GM19328 (cell line): Measurements from ENCODE around the gene SYT13.

Experiments
- ATAC-seq: cut with Tn5 transposase; IDR thresholded peaks from one replicate; pipeline ENCODE4 v1.9.1; 2021; ENCODE audit warnings: mild to moderate bottlenecking, moderate library complexity; ENCODE audit not compliant: unreplicated experiment

Gene SYT13

GRCh38 chr11:45225277-45225676 is 60.9 kb downstream of the SYT13 start:
- no peak for ATAC-seq

GRCh38 chr11:45224766-45225165 is 61.4 kb downstream of the SYT13 start:
- ATAC-seq, result no peak

- ATAC-seq, result no peak
Observed at GRCh38 chr11:45223496-45223895, 62.6 kb downstream of the SYT13 start.

GRCh38 chr11:45219411-45219810 is 66.7 kb downstream of the SYT13 start:
- ATAC-seq, result no peak

- ATAC-seq, result no peak
Observed at GRCh38 chr11:45218705-45219104, 67.4 kb downstream of the SYT13 start.

GRCh38 chr11:45217991-45218390 is 68.2 kb downstream of the SYT13 start:
- ATAC-seq, result no peak

- no peak for ATAC-seq
Observed at GRCh38 chr11:45216901-45217300, 69.2 kb downstream of the SYT13 start.

GRCh38 chr11:45216031-45216430 is 70.1 kb downstream of the SYT13 start:
- ATAC-seq, result no peak

- no peak for ATAC-seq
Observed at GRCh38 chr11:45215098-45215865, 70.9 kb downstream of the SYT13 start.

- no peak for ATAC-seq
Observed at GRCh38 chr11:45213717-45214116, 72.4 kb downstream of the SYT13 start.

- no peak for ATAC-seq
Observed at GRCh38 chr11:45213316-45213665, 72.8 kb downstream of the SYT13 start.

- no peak for ATAC-seq
Observed at GRCh38 chr11:45212566-45213315, 73.4 kb downstream of the SYT13 start.

- no peak for ATAC-seq
Observed at GRCh38 chr11:45211732-45212131, 74.4 kb downstream of the SYT13 start.

GRCh38 chr11:45210846-45211245 is 75.3 kb downstream of the SYT13 start:
- ATAC-seq, result no peak

- ATAC-seq, result no peak
Observed at GRCh38 chr11:45209891-45210699, 76.0 kb downstream of the SYT13 start.

- ATAC-seq, result no peak
Observed at GRCh38 chr11:45209000-45209879, 76.9 kb downstream of the SYT13 start.

GRCh38 chr11:45208135-45208534 is 78.0 kb downstream of the SYT13 start:
- no peak for ATAC-seq

- ATAC-seq, result no peak
Observed at GRCh38 chr11:45205978-45206377, 80.2 kb downstream of the SYT13 start.

- ATAC-seq, result no peak
Observed at GRCh38 chr11:45204761-45205160, 81.4 kb downstream of the SYT13 start.

GRCh38 chr11:45193695-45194094 is 92.4 kb downstream of the SYT13 start:
- no peak for ATAC-seq
